ENCODE measurements around the gene PRDM15.

DNA sequence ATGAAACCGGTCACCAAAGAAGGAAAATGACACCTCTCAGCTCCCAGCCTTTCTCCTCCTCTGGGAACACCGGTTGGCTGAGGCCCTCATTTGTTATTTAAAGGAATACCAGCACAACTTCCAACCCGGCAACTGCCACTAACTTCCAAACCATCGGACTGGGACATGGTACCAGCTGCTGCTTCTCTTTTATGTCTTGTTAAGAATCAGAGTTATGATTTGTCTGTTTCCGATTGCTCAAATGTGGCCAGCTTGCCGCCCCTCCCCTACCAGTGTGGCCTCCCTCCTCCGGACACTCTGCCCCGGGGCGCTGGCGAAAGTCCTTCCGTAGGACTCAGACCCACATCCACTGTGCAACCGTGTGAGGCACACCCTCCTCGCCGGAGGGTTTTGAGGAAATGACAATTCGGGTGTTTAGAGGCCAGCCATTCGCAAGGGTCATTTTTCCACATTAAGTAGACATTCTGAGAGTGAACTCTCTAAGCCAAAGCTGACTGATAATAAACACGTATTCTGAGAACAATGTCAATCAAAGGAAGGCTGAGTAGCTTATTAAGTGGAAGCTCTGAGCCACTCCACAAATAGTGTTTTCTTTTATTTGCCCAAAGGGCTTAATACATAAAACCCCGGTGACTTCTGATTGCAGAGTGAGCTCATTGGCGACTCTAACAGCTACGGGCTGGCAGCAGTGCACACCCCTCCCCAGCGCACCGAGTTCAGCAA lies 117.8 kb downstream of the PRDM15 start:
- TF ChIP-seq EP300 (IDR thresholded peaks at IDR 0.05; ENCODE audit: borderline replicate concordance) (no peak), ZBTB7A (IDR thresholded peaks at IDR 0.05; ENCODE audit: low read depth) (no peak), RAD21 (IDR thresholded peaks at IDR 0.05; ENCODE audit: low read depth) (no peak), CEBPB (IDR thresholded peaks at IDR 0.05) (no peak), USF1 (IDR thresholded peaks at IDR 0.05) (no peak), CREB1 (IDR thresholded peaks at IDR 0.05; ENCODE audit: low read depth) (no peak), YY1 (IDR thresholded peaks at IDR 0.05; ENCODE audit: low read depth) (no peak), EGR1 (IDR thresholded peaks at IDR 0.05) (no peak), NFIC (IDR thresholded peaks at IDR 0.05) (no peak), TCF12 (IDR thresholded peaks at IDR 0.05; ENCODE audit: low read depth) (no peak)
- TF ChIP-seq, protein P1, sequence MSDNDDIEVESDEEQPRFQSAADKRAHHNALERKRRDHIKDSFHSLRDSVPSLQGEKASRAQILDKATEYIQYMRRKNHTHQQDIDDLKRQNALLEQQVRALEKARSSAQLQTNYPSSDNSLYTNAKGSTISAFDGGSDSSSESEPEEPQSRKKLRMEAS (IDR thresholded peaks at IDR 0.05), result no peak
- TF ChIP-seq, protein P2, sequence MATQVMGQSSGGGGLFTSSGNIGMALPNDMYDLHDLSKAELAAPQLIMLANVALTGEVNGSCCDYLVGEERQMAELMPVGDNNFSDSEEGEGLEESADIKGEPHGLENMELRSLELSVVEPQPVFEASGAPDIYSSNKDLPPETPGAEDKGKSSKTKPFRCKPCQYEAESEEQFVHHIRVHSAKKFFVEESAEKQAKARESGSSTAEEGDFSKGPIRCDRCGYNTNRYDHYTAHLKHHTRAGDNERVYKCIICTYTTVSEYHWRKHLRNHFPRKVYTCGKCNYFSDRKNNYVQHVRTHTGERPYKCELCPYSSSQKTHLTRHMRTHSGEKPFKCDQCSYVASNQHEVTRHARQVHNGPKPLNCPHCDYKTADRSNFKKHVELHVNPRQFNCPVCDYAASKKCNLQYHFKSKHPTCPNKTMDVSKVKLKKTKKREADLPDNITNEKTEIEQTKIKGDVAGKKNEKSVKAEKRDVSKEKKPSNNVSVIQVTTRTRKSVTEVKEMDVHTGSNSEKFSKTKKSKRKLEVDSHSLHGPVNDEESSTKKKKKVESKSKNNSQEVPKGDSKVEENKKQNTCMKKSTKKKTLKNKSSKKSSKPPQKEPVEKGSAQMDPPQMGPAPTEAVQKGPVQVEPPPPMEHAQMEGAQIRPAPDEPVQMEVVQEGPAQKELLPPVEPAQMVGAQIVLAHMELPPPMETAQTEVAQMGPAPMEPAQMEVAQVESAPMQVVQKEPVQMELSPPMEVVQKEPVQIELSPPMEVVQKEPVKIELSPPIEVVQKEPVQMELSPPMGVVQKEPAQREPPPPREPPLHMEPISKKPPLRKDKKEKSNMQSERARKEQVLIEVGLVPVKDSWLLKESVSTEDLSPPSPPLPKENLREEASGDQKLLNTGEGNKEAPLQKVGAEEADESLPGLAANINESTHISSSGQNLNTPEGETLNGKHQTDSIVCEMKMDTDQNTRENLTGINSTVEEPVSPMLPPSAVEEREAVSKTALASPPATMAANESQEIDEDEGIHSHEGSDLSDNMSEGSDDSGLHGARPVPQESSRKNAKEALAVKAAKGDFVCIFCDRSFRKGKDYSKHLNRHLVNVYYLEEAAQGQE (IDR thresholded peaks at IDR 0.05; ENCODE audit: low read depth), result no peak

Measured in Ishikawa (cell line).